GM12874 (cell line): Measurements from ENCODE around the gene PHF21A.

ENCODE experiments used
- TF ChIP-seq, protein P1 (sequence below): IDR thresholded peaks from 2 replicates; pipeline ENCODE4 v1.5.1; 2011; ENCODE audit warnings: low read depth, mild to moderate bottlenecking, control low read depth, low read length, moderate library complexity; ENCODE audit not compliant: insufficient read depth

PHF21A gene

DNA sequence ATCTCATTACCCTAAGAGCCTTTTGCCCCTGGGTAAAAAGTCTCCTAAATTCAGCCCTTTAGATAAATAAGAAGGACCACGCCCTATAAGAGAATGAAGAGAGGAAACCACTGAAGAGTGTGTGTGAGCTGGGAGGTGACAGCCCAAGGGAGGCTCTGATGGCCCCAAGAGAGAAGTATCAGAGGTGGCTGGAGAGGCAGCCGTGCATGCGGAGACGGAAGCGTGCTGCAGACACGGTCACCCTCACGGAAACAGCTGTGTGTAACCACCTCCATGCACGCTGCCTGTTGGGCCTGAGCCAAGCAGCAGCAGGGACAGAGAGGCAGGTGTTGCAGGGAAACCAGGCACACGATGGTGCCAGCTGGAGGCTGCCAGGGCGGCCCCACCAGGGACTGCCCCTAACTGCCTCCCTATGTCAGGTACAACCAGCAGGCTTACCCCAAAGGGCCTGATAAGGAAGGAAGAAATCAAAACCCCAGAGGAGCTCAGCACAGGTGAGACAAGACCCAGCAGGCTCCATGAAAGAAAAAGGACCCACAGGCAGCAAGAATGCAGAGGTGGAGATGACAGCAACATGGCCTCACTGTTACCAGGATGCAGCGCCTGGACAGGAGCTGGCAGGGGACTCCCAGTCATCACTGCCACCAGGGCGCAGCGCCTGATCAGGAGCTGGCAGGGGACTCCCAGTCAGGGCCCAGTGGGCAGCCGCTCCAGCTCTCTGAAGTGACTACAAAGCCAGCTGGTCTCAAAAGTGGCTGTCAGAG, 191.0 kb downstream of the PHF21A start:
- TF ChIP-seq, protein P1, sequence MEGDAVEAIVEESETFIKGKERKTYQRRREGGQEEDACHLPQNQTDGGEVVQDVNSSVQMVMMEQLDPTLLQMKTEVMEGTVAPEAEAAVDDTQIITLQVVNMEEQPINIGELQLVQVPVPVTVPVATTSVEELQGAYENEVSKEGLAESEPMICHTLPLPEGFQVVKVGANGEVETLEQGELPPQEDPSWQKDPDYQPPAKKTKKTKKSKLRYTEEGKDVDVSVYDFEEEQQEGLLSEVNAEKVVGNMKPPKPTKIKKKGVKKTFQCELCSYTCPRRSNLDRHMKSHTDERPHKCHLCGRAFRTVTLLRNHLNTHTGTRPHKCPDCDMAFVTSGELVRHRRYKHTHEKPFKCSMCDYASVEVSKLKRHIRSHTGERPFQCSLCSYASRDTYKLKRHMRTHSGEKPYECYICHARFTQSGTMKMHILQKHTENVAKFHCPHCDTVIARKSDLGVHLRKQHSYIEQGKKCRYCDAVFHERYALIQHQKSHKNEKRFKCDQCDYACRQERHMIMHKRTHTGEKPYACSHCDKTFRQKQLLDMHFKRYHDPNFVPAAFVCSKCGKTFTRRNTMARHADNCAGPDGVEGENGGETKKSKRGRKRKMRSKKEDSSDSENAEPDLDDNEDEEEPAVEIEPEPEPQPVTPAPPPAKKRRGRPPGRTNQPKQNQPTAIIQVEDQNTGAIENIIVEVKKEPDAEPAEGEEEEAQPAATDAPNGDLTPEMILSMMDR: no peak

DNA sequence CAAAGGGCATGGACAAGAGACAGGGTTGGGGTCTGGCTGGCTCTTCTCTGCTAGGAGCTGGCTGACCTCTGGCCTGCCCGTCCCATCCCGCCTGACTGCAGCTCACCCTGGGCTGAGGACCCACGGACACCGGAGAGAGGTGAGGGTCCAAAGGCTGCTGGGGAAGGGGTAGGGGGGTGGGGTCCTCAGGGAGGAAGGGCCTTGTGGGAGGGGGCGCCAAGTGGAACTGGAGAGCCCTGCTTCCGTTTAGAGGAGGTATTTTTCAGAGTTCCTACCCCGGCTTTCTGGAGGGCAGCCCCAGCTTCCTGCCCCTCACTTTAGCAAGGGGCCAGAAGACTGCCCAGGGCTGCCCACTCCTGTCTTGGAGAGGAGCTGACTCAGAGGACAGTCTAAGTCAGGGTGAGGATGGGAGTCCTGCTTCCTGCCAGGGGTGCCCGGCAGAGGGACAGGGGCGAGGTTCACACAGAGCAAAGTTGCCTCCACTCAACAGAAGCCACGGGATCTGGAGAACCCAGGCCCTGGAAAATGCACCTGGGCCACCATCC, 191.7 kb downstream of the PHF21A start:
- TF ChIP-seq, protein P1: no peak

DNA sequence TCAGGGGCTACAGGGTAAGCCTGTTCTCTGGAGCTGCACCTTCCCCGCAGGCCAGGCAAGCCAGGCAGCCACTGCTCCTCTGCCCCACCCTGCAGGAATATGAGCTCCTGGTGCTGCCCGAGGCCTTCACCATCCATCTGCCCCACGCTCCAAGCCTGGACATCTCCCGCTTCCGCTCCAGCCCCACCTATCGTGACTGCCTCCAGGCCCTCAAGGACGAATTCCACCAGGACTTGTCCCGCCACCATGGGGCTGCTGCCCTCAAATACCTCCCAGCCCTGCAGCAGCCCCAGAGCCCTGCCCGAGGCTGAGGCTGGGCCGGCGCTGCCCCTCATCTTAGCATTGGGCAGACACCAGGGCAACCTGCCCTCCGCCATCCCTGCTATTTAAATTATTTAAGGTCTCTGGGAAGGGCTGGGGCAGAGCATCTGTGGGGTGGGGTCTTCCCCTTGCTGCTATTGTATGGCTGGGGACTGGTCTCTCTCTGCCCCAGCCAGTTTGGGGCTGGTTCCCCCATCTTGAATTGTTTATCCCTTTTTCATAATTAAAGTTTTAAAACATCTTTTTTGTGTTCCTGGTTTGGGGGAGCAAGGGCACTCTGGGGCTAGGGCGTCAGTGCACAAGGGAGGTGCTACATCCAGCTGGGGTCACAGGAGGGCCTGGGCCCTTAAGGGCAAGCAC, 192.6 kb downstream of the PHF21A start:
- TF ChIP-seq, protein P1: no peak

DNA sequence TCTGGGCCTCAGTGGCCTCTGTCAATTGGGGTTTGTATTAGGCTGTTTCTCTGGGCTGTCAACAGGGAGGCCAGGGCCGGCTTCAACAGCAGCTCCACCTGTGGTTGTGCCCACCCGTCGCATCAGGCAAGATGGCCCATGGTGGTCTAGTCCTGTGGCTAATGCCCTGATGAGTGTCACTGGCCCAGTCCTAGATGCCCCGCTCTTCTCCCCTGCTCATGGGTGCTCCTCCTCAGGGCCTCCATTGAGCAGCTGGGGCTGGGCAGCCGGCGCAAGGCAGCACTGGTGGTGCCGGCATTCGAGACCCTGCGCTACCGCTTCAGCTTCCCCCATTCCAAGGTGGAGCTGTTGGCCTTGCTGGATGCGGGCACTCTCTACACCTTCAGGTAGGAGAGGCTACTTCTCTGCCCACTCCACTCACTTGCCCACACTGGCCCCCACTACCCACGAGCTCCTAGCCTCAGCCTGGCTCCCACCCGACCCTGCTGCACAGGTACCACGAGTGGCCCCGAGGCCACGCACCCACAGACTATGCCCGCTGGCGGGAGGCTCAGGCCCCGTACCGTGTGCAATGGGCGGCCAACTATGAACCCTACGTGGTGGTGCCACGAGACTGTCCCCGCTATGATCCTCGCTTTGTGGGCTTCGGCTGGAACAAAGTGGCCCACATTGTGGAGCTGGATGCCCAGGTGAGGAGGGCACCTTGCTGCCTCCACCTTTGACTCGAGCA, 193.4 kb downstream of the PHF21A start:
- TF ChIP-seq, protein P1: no peak

DNA sequence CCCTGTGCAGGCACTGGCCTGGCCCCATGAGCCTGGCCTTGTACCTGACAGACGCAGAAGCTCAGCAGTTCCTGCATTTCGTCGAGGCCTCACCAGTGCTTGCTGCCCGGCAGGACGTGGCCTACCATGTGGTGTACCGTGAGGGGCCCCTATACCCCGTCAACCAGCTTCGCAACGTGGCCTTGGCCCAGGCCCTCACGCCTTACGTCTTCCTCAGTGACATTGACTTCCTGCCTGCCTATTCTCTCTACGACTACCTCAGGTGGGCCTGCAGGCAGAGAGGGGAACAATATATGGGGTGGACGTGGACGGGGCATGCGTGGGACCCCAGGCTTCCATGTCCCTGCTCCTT, 193.9 kb downstream of the PHF21A start:
- TF ChIP-seq, protein P1: no peak

DNA sequence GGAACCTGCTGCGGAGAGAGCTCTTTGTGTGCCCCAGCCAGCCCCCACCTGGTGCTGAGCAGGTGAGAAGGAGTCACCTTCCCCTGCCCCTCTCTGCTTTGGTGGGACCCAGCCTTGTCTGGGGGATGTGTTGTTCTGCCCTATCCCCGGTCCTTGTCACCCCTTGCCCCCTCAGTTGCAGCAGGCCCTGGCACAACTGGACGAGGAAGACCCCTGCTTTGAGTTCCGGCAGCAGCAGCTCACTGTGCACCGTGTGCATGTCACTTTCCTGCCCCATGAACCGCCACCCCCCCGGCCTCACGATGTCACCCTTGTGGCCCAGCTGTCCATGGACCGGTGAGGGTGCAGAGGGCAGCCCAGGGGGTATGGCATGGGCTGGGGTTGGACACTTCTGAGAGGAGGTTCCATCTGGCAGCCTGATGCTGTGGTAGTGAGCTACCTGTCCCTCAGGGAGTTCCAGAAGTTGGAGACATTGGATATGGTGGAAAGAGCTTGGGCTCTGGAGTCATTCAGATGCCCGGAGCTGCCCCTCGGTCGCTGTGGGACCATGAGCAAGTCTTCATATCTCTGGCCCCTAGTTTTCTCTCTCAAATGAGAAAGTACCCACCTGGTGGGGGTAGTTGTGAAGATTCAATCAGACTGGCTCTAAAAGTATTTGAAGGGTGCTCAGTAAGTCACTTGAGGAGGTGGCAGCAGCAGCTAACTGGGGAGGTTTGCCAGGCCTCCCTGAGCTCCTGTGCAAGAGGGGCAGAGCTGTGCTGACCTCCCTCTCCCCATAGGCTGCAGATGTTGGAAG, 194.5 kb downstream of the PHF21A start:
- TF ChIP-seq, protein P1: no peak
